K562 (cell line): ENCODE results near the gene MACROH2A2. TPM values are rescaled to one million over a fixed set of nuclear protein-coding genes. Genes with fewer than 3 reads are reported as not detected.
"Not testable (repeated sequence)": the region's sequence is repeated elsewhere in the genome, so short reads cannot be mapped to it uniquely, and the experiment has no call there.

Source experiments
- ATAC-seq: fragments of 200-7000 bp; cut with Tn5 transposase; 3 replicates; pipeline ENCODE4 v1.9.1; 2020; ENCODE audit warnings: moderate library complexity
- BruUV-seq: library from RNA; stranded (reverse); fragments of 400-500 nt; replicated peaks from 2 replicates; lab custom pipeline; 2021; lab: Mats Ljungman, UMichigan
- CTCF ChIA-PET: fragments of 300-600 bp; formaldehyde crosslinking; extraction: SDS; loops from one replicate; lab custom pipeline; 2021; ENCODE audit warnings: low intra/inter-chr PET ratio; lab: Yijun Ruan, JAX
- POLR2A ChIA-PET: fragments of 300-600, 350-650 bp; sonication (Branson Sonifier 250); formaldehyde crosslinking; extraction: SDS; loops from one replicate; lab custom pipeline; 2021; ENCODE audit warnings: antibody characterized with exemption, inconsistent platforms; lab: Yijun Ruan, JAX
- DNase-seq, 4 experiments: peaks; one replicate each; pipeline versions ENCODE4 v3.0.0 to v3.0.0-alpha.2; 2011 to 2018; ENCODE audit warnings: low spot score in 3 of 4, mixed read lengths in 3 of 4; ENCODE audit errors: extremely low read depth in 1 of 4
- FAIRE-seq: peaks from 2 replicates; lab custom pipeline; 2011; peaks lifted over from hg19 to GRCh38; lab: Jason Lieb, UNC
- H2AFZ ChIP-seq: 2 replicates; pipeline ENCODE4 v1.6.0; 2011; ENCODE audit warnings: low read depth, low read length, control low read depth, inconsistent platforms
- H3K27ac ChIP-seq: fragments of 200-600 bp; 3 replicates; pipeline ENCODE4 v1.8.0; 2011; ENCODE audit warnings: low read depth, mild to moderate bottlenecking, control low read depth, inconsistent platforms, low read length, moderate library complexity, mixed read lengths; ENCODE audit errors: extremely low read depth
- H3K27me3 ChIP-seq, 2 experiments: fragments of 300-600 bp in 1 of 2; 2 replicates in 1 of 2; 3 replicates in 1 of 2; pipeline versions ENCODE4 v1.6.0 to v1.8.0; 2011; ENCODE audit warnings: inconsistent platforms in 2 of 2, low read length in 2 of 2, mild to moderate bottlenecking in 1 of 2, mixed read lengths in 1 of 2, moderate library complexity in 1 of 2; ENCODE audit not compliant: control insufficient read depth in 2 of 2, insufficient read depth in 2 of 2
- H3K36me3 ChIP-seq: fragments of 300-600 bp; 3 replicates; pipeline ENCODE4 v1.8.0; 2011; ENCODE audit warnings: mild to moderate bottlenecking, low read length, inconsistent platforms; ENCODE audit not compliant: control insufficient read depth, insufficient read depth
- H3K4me1 ChIP-seq, 2 experiments: fragments of 200-600 bp in 1 of 2; replicated peaks in 1 of 2; 2 replicates in 1 of 2; 3 replicates in 1 of 2; pipeline versions ENCODE4 v1.5.1 to v1.8.0; 2011; ENCODE audit warnings: inconsistent platforms in 2 of 2, low read length in 2 of 2, mild to moderate bottlenecking in 1 of 2, mixed read lengths in 1 of 2, moderate library complexity in 1 of 2; ENCODE audit not compliant: control insufficient read depth in 2 of 2, insufficient read depth in 2 of 2
- H3K4me2 ChIP-seq: 2 replicates; pipeline ENCODE4 v1.6.1; 2011; ENCODE audit warnings: low read length, control low read depth, inconsistent platforms, mixed read lengths; ENCODE audit not compliant: insufficient read depth
- H3K4me3 ChIP-seq: fragments of 200-600 bp; sonication (generic), shearing (Covaris generic); 2 replicates; pipeline ENCODE4 v1.5.1; 2016; ENCODE audit warnings: control low read depth, inconsistent platforms
- H3K79me2 ChIP-seq: fragments of 200-600 bp; 3 replicates; pipeline ENCODE4 v1.8.0; 2011; ENCODE audit warnings: low read length, inconsistent platforms; ENCODE audit not compliant: control insufficient read depth, insufficient read depth
- H3K9ac ChIP-seq, 2 experiments: 2 replicates each; pipeline versions ENCODE4 v1.6.0 to v1.6.1; 2011; ENCODE audit warnings: low read depth in 2 of 2, low read length in 2 of 2, control low read depth in 1 of 2, inconsistent platforms in 1 of 2, mild to moderate bottlenecking in 1 of 2, mixed read lengths in 1 of 2; ENCODE audit not compliant: insufficient read depth in 1 of 2
- H3K9me1 ChIP-seq: one replicate; pipeline ENCODE4 v1.6.0; 2011; ENCODE audit warnings: inconsistent platforms, mild to moderate bottlenecking, low read length, moderate library complexity; ENCODE audit not compliant: control insufficient read depth, insufficient read depth
- H3K9me3 ChIP-seq: replicated peaks from 2 replicates; pipeline ENCODE4 v1.5.1; 2011; ENCODE audit warnings: low read depth, low read length, inconsistent platforms; ENCODE audit not compliant: control insufficient read depth, insufficient read depth
- H4K20me1 ChIP-seq: replicated peaks from 2 replicates; pipeline ENCODE4 v1.6.1; 2011; ENCODE audit warnings: low read length, inconsistent platforms, mixed read lengths; ENCODE audit not compliant: control insufficient read depth, insufficient read depth
- CBFA2T3 ChIP-seq: fragments of 450-650 bp; IDR thresholded peaks from 2 replicates; pipeline ENCODE4 v1.6.1; 2017
- CXXC5 ChIP-seq: fragments of 250-450 bp; sonication (Bioruptor Pico); IDR thresholded peaks from 2 replicates; pipeline ENCODE4 v1.8.0; 2022; ENCODE audit warnings: inconsistent platforms, mild to moderate bottlenecking, moderate library complexity
- MEIS2 ChIP-seq: fragments of 450-650 bp; IDR thresholded peaks from 2 replicates; pipeline ENCODE4 v1.6.1; 2014; ENCODE audit warnings: mild to moderate bottlenecking; ENCODE audit not compliant: partially characterized antibody
- NCOR1 ChIP-seq: fragments of 450-650 bp; IDR thresholded peaks from 2 replicates; pipeline ENCODE4 v1.6.1; 2016; ENCODE audit warnings: mild to moderate bottlenecking, moderate library complexity
- NFIC ChIP-seq: fragments of 450-650 bp; IDR thresholded peaks from 2 replicates; pipeline ENCODE4 v1.6.1; 2017; ENCODE audit warnings: mild to moderate bottlenecking, inconsistent platforms
- SMAD4 ChIP-seq: fragments of 250-450 bp; sonication (Bioruptor Pico); conservative IDR thresholded peaks from 2 replicates; pipeline ENCODE4 v1.8.0; 2021; ENCODE audit warnings: inconsistent platforms, mild to moderate bottlenecking, moderate library complexity
- TAL1 ChIP-seq: fragments of 450-650 bp; IDR thresholded peaks from 2 replicates; pipeline ENCODE4 v1.6.1; 2016; ENCODE audit warnings: mild to moderate bottlenecking
- TCF3 ChIP-seq: sonication (generic); formaldehyde crosslinking; IDR thresholded peaks from 2 replicates; pipeline ENCODE4 v1.4.0; 2020; ENCODE audit warnings: mild to moderate bottlenecking, missing genetic modification reagents
- WGBS: fragments of 100-300 bp; shearing (Covaris generic); methylation state at CpG from one replicate; pipeline ENCODE4 v1.1.6; 2016; ENCODE audit warnings: low coverage, mixed read lengths; ENCODE audit not compliant: insufficient coverage; ENCODE audit errors: missing lambda C conversion rate; 5-methylcytosine and 5-hydroxymethylcytosine counted together
- in situ Hi-C: fragments of 300-500 bp; cut with MboI; formaldehyde crosslinking; loops from 4 replicates; pipeline ENCODE4 v1.15.0; 2018; ENCODE audit warnings: inconsistent platforms, mixed read lengths
- intact Hi-C: fragments of 100-400 bp; cut with micrococcal nuclease; formaldehyde crosslinking; loops from 2 replicates; pipeline ENCODE4 v1.14.2; 2022
- polyA plus RNA-seq, 8 experiments: library from polyadenylated mRNA; depleted of rRNA in 4 of 8; stranded (reverse) in 5 of 8; unstranded in 3 of 8; fragments of >200 nt; fragmentation: Nextera tagmentation in 2 of 8; fragmentation: Illumina TruSeq in 1 of 8; extraction: Ambion mirVana in 2 of 8; extraction: Trizol in 1 of 8; gene quantifications; 2 replicates each; pipeline versions ENCODE4 v1.2.1 to v1.2.3, GENCODE V29; 2011 to 2014; ENCODE audit warnings: inconsistent platforms in 1 of 8, missing spikeins in 1 of 8
- total RNA-seq, 7 experiments: library from RNA; depleted of rRNA in 6 of 7; stranded (reverse); fragments of >200 nt in 6 of 7; fragmentation: Illumina TruSeq in 2 of 7; extraction: Trizol in 2 of 7; gene quantifications; 2 replicates each; pipeline versions ENCODE4 v1.2.1 to v1.2.3, GENCODE V29; 2011 to 2021; ENCODE audit warnings: low replicate concordance in 1 of 7
- TF ChIP-seq, protein P1 (sequence below), 2 experiments: IDR thresholded peaks in 1 of 2; conservative IDR thresholded peaks in 1 of 2; 2 replicates each; pipeline ENCODE4 v1.6.1; 2016; ENCODE audit warnings: low read depth in 2 of 2, mild to moderate bottlenecking in 1 of 2, missing compliant biosample characterization in 1 of 2, missing genetic modification characterization in 1 of 2, moderate library complexity in 1 of 2

MACROH2A2 gene
- total and polyA plus RNA-seq, 9 of the 15 experiments (the other 6 are each of a cell fraction or from before 2014, with no cell fraction given): 0.07 TPM; not detected in 8

GRCh38 chr10:70101068-70101562 is 48.5 kb downstream of the MACROH2A2 start:
- CTCF ChIA-PET, H3K36me3 ChIP-seq, H3K4me3 ChIP-seq, DNase-seq, H3K4me2 ChIP-seq, H3K4me1 ChIP-seq, H3K9me1 ChIP-seq, H3K9me3 ChIP-seq, POLR2A ChIA-PET, BruUV-seq, in situ Hi-C loops, FAIRE-seq, H2AFZ ChIP-seq, H4K20me1 ChIP-seq, H3K27ac ChIP-seq, intact Hi-C loops, H3K9ac ChIP-seq, ATAC-seq, H3K79me2 ChIP-seq: not testable (repeated sequence)
- H3K27me3 ChIP-seq: peaks cover 19 to 57% of the 10 kb centered on the region in 2 experiments
- peak; percentile 58 for TF ChIP-seq MEIS2
- TF ChIP-seq NFIC: 0 out of 2 replicates have a peak, but pooled peaks have one; percentile 23
- peak; percentile 65 for TF ChIP-seq CBFA2T3
- peak; percentile 93 for TF ChIP-seq SMAD4 (CRISPR knock-in tag)
- TF ChIP-seq NCOR1: peak; percentile 8; the same call in 1 of the 2 replicates
- TF ChIP-seq TCF3 (CRISPR knock-in tag): peak; percentile 22; the same call in 1 of the 2 replicates
- TF ChIP-seq, protein P1, sequence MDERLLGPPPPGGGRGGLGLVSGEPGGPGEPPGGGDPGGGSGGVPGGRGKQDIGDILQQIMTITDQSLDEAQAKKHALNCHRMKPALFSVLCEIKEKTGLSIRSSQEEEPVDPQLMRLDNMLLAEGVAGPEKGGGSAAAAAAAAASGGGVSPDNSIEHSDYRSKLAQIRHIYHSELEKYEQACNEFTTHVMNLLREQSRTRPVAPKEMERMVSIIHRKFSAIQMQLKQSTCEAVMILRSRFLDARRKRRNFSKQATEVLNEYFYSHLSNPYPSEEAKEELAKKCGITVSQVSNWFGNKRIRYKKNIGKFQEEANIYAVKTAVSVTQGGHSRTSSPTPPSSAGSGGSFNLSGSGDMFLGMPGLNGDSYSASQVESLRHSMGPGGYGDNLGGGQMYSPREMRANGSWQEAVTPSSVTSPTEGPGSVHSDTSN (CRISPR knock-in tag; IDR thresholded peaks at IDR 0.05; ENCODE audit: low read depth): not testable (repeated sequence)
- TF ChIP-seq, protein P1 (tag; conservative IDR thresholded peaks at IDR 0.05; ENCODE audit: low read depth): peak; percentile 51
- TF ChIP-seq CXXC5 (CRISPR knock-in tag): peak; percentile 16; the same call in 1 of the 2 replicates
- peak; percentile 22; the same call in 1 of the 2 replicates for TF ChIP-seq TAL1
- 21% methylated on average over 11 of the region's 11 CpGs for WGBS
